ENCODE results near the gene WNK2.

- TF ChIP-seq CTCF (IDR thresholded peaks at IDR 0.05; ENCODE audit: insufficient read depth, low read length, poor library complexity, severe bottlenecking) (no peak), EZH2phosphoT487 (conservative IDR thresholded peaks at IDR 0.05; ENCODE audit: low read length) (no peak)
These were observed 742 bp upstream of the WNK2 start for GRCh38 chr9:93183131-93183662.
